IPS-18c (cell line): ENCODE results near the gene TESK1.
"Not testable (repeated sequence)": the region's sequence is repeated elsewhere in the genome, so short reads cannot be mapped to it uniquely, and the experiment has no call there.

ENCODE experiments used
- H3K4me3 ChIP-seq: 2 replicates; pipeline ENCODE4 v1.7.0; 2013; ENCODE audit warnings: low read depth, mild to moderate bottlenecking, low read length, moderate library complexity; ENCODE audit not compliant: insufficient read depth
- H3K9me3 ChIP-seq: one replicate; pipeline ENCODE4 v1.6.1; 2013; ENCODE audit warnings: mild to moderate bottlenecking, low read length, moderate library complexity; ENCODE audit not compliant: control insufficient read depth, insufficient read depth

Gene TESK1

DNA sequence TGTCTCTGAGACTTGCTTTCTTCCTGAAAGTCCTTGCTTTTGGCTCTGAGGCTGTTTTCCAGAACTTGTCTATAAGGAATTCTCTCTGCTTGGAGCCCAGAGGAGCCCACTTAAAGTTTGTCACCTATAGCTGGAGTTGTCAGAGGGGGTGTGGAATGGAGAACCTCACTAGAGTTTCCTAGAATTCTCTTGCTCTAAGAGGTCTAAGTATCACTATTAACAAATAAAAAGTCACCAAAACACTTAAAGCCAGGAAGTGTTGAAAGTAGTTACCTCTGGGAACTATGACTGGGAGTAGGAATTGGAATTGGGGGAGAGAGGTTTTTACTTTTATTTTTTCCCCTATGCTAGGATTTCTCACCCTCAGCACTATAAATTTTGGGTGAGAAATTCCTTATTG is 30.7 kb downstream of the TESK1 start:
- no peak overlapping the region for H3K4me3 ChIP-seq
- no peaks in the 10 kb centered on the region for H3K9me3 ChIP-seq

DNA sequence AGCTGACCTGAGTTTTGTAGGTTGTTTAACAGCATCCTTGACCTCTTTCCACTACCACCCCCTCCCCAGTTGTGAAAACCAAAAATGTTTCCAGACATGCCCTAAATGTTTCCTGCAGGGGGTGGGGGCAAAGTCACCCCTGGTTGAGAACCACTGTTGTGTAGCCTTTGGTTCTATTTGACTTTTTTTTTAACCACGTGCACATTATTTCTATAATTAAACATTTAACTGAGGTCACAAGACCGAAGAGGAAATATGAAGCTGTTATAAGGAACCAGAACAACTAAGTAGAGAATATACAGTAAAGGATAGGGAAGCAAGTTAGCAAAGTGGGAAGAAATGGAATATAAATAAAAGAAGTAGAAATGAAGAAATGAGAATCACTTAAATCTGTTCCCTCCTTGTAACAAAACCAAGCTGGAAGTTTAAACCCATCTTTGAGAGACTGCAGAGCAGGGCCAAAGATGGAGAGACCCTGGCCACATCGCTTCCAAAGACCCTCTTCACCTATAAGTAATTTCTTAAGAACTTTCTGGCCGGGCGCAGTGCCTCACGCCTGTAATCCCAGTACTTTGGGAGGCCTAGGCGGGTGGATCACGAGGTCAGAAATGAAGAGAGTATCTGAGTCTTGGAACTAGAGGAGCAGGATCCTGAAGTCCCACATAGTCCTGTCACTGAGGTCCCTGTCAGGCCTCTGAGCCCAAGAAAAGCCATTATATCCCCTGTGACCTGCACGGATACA is 31.2 kb downstream of the TESK1 start:
- no peaks in the 10 kb centered on the region for H3K9me3 ChIP-seq
- H3K4me3 ChIP-seq, result no peak overlapping the region

- not testable (repeated sequence) for H3K4me3 ChIP-seq
Observed at GRCh38 chr9:35636877-35637246, 31.8 kb downstream of the TESK1 start.

GRCh38 chr9:35637427-35637955 is 32.4 kb downstream of the TESK1 start:
- H3K4me3 ChIP-seq, H3K9me3 ChIP-seq: not testable (repeated sequence)

More at GRCh38 chr9:35636877-35637246, 31.8 kb downstream of the TESK1 start:
- not testable (repeated sequence) for H3K9me3 ChIP-seq

GRCh38 chr9:35638751-35639150 is 33.7 kb downstream of the TESK1 start:
- H3K9me3 ChIP-seq, H3K4me3 ChIP-seq: not testable (repeated sequence)

DNA sequence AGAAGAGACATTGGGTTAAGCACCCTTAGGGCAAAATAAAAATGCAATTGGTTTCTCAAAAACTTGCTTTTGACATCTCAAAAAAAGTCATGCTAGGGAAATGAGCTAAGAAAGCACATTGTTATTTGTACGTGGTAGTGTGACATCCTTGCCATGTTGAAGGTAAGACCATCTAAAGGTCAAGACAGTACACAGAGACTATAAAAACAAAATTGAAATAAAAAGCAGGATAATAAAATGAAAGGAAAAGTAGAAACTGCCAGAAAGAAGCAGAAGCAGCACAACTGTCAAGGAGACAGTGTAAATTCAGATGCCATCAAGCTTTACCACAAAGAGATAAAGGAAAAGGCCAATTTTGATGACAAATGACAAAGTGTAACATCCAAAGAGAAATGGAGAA is 34.2 kb downstream of the TESK1 start:
- not testable (repeated sequence) for H3K9me3 ChIP-seq

GRCh38 chr9:35639631-35640030 is 34.6 kb downstream of the TESK1 start:
- no peak overlapping the region for H3K4me3 ChIP-seq
- no peaks in the 10 kb centered on the region for H3K9me3 ChIP-seq

More for the DNA sequence above, 34.2 kb downstream of the TESK1 start:
- H3K4me3 ChIP-seq, result not testable (repeated sequence)

DNA sequence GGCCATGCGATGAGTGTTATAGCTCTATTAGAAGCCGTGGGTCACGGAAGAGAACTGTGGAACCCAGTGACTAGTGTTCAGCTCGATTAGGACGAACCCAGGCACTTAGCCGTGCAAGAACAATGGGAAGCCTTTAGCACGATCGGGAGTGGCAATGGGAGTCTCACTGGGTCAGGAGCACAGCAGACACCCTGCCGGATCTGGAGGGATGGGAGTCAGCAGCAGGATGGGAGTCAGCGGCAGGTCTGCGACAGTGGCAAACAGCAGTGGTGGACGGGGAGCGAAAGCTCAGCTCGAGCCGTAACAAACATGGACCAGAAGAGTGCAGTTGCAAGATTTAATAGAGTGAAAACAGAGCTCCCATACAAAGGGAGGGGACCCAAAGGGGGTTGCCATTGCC is 35.4 kb downstream of the TESK1 start:
- H3K4me3 ChIP-seq, H3K9me3 ChIP-seq: not testable (repeated sequence)

- H3K4me3 ChIP-seq, H3K9me3 ChIP-seq: not testable (repeated sequence)
Observed at GRCh38 chr9:35641478-35641877, 36.4 kb downstream of the TESK1 start.

GRCh38 chr9:35643046-35643445 is 38.0 kb downstream of the TESK1 start:
- H3K9me3 ChIP-seq, result no peaks in the 10 kb centered on the region
- H3K4me3 ChIP-seq, result no peak overlapping the region

- H3K9me3 ChIP-seq, result not testable (repeated sequence)
- H3K4me3 ChIP-seq, result peak overlapping the region; percentile 82; the same call in 1 of the 2 replicates
Observed at GRCh38 chr9:35645736-35646135, 40.7 kb downstream of the TESK1 start.

DNA sequence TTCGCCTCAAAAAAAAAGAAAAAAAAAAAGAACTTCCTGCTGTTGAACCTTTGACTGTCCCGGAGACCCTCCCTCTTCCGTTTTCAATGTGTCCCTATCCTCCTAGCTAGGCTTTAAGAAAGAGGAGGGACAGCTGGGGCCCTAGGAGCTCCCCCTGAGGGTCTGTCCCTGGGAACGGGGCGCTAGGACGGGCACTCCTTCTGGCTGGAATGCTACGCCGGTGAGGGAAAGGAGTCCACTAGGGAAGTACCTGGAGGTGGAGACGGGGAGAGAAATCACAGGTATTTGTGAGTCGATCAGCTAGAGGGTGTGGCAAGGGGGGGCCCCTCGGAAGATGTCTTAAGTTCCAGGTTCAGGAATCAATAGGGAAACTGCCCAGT is 41.1 kb downstream of the TESK1 start:
- H3K4me3 ChIP-seq, result peak overlapping the region; percentile 82

GRCh38 chr9:35646533-35647265 is 41.6 kb downstream of the TESK1 start:
- Histone ChIP-seq H3K4me3 (peak overlapping the region; percentile 82), H3K9me3 (no peaks in the 10 kb centered on the region)

More for the DNA sequence above, 41.1 kb downstream of the TESK1 start:
- H3K9me3 ChIP-seq, result no peaks in the 10 kb centered on the region

- H3K4me3 ChIP-seq, result no peak overlapping the region
- H3K9me3 ChIP-seq, result no peaks in the 10 kb centered on the region
Observed at GRCh38 chr9:35649431-35650340, 44.6 kb downstream of the TESK1 start.

DNA sequence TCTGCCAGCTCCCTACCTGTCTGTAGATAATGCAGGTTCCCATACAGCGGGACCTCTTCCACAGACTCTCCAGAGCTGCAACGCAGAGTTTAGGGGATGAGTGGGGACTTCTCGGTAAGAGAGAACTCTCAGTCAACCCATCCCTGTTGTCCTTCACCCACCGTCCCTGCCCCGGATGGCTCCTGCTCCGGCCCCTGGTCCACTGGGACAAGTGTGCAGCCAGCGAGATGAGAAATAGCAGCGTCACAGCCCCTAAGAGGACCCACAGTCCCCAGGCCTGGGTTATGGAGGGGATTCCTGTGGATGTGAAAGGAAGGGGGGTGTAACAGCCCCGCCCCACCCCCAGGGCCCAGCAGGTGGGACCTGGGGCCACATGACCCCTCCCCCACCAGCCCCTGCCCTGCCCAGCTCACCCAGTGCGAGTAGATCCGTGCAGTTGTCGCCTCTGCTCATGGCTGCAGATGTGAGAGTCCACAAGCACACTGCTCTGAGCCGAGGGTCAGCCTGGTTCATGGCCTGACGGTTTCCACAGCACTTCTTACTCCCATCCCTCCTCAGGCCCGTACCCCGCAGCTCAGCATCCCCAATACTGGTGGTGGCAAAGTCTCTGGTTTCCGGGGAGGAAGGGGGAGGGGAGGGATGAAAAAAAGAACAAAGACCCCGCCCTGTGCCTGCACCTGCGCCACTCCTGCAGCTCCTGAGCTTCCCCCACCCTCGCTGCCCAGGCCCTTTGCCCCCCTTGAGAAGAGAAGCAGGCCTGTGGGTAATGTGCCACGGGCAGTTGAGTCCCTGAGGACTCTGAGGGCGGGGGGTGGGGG is 45.5 kb downstream of the TESK1 start, which contains the start of gene SIT1:
TSS of gene SIT1 (minus strand) at position 591 of the 818 bp plus-strand sequence. CDS start at position 513, 78 bp downstream.
- Histone ChIP-seq H3K9me3 (no peaks in the 10 kb centered on the region), H3K4me3 (peak within 1 kb of the TSS; percentile 16; the same call in 1 of the 2 replicates)

GRCh38 chr9:35651956-35652828 is 47.1 kb downstream of the TESK1 start:
- Histone ChIP-seq H3K4me3 (no peak overlapping the region), H3K9me3 (no peaks in the 10 kb centered on the region)
